Neural cell (in vitro differentiated cells): Measurements from ENCODE around the gene ASIC1. TPM values are rescaled to one million over a fixed set of nuclear protein-coding genes. Genes with fewer than 3 reads are reported as not detected.

Experiments used
- H2AFZ ChIP-seq: fragments of 200-600, 300-800 bp; sonication (generic), shearing (Covaris generic); 2 replicates; pipeline ENCODE4 v1.6.0; 2014; ENCODE audit warnings: low read depth, mild to moderate bottlenecking, antibody characterized with exemption, low read length, moderate library complexity
- H3F3A ChIP-seq: fragments of 200-600 bp; shearing (Covaris generic); 2 replicates; pipeline ENCODE4 v1.6.1; 2016; ENCODE audit warnings: mild to moderate bottlenecking, moderate library complexity, mixed read lengths, antibody characterized with exemption, low read length; ENCODE audit not compliant: insufficient read depth, poor library complexity, severe bottlenecking
- H3K27ac ChIP-seq: fragments of 200-600, 300-800 bp; sonication (generic), shearing (Covaris generic); 2 replicates; pipeline ENCODE4 v1.5.1; 2014; ENCODE audit warnings: mild to moderate bottlenecking, low read length, moderate library complexity
- H3K27me3 ChIP-seq: fragments of 300-800, 200-600 bp; sonication (generic), shearing (Covaris generic); 2 replicates; pipeline ENCODE4 v1.6.0; 2014; ENCODE audit warnings: mild to moderate bottlenecking, low read depth, low read length, moderate library complexity; ENCODE audit not compliant: insufficient read depth
- H3K36me3 ChIP-seq: fragments of 300-800, 200-600 bp; sonication (generic), shearing (Covaris generic); 2 replicates; pipeline ENCODE4 v1.5.1; 2014; ENCODE audit warnings: mild to moderate bottlenecking, antibody characterized with exemption, low read length, moderate library complexity; ENCODE audit not compliant: insufficient read depth
- H3K4me2 ChIP-seq: fragments of 300-800, 200-600 bp; sonication (generic), shearing (Covaris generic); 2 replicates; pipeline ENCODE4 v1.6.0; 2014; ENCODE audit warnings: mild to moderate bottlenecking, low read length
- H3K4me3 ChIP-seq: fragments of 300-800, 200-600 bp; sonication (generic), shearing (Covaris generic); 2 replicates; pipeline ENCODE4 v1.5.1; 2014; ENCODE audit warnings: mild to moderate bottlenecking, low read length, moderate library complexity
- H3K79me2 ChIP-seq: fragments of 200-600 bp; shearing (Covaris generic); replicated peaks from 2 replicates; pipeline ENCODE4 v1.6.0; 2014; ENCODE audit warnings: mild to moderate bottlenecking, low read length, moderate library complexity; ENCODE audit not compliant: insufficient read depth
- H3K9ac ChIP-seq: fragments of 300-800, 200-600 bp; sonication (generic), shearing (Covaris generic); 2 replicates; pipeline ENCODE4 v1.6.1; 2016; ENCODE audit warnings: mild to moderate bottlenecking, low read length, mixed read lengths
- H3K9me2 ChIP-seq: fragments of 200-600 bp; shearing (Covaris generic); 2 replicates; pipeline ENCODE4 v1.6.1; 2016; ENCODE audit warnings: mild to moderate bottlenecking, low read length, mixed read lengths; ENCODE audit not compliant: insufficient read depth
- H3K9me3 ChIP-seq: fragments of 200-600, 300-800 bp; sonication (generic), shearing (Covaris generic); 2 replicates; pipeline ENCODE4 v1.6.1; 2016; ENCODE audit warnings: mild to moderate bottlenecking, mixed run types, low read length, moderate library complexity, mixed read lengths
- H4K20me1 ChIP-seq: fragments of 200-600 bp; shearing (Covaris generic); 2 replicates; pipeline ENCODE4 v1.6.1; 2016; ENCODE audit warnings: mild to moderate bottlenecking, mixed run types; ENCODE audit not compliant: insufficient read depth
- EP300 ChIP-seq: fragments of 450-650 bp; conservative IDR thresholded peaks from 2 replicates; pipeline ENCODE4 v1.6.1; 2014; ENCODE audit warnings: antibody characterized with exemption, mild to moderate bottlenecking, moderate library complexity; ENCODE audit not compliant: poor library complexity, severe bottlenecking
- EZH2 ChIP-seq: fragments of 200-600, 300-800 bp; shearing (Covaris generic), sonication (generic); IDR thresholded peaks from 2 replicates; pipeline ENCODE4 v1.6.1; 2014; ENCODE audit warnings: antibody characterized with exemption, low read length, borderline replicate concordance, mild to moderate bottlenecking; ENCODE audit not compliant: insufficient read depth, poor library complexity, severe bottlenecking
- MXI1 ChIP-seq: fragments of 450-650 bp; conservative IDR thresholded peaks from 2 replicates; pipeline ENCODE4 v1.6.1; 2014; ENCODE audit warnings: antibody characterized with exemption, mild to moderate bottlenecking; ENCODE audit not compliant: poor library complexity, severe bottlenecking
- POLR2AphosphoS5 ChIP-seq: IDR thresholded peaks from 2 replicates; pipeline ENCODE4 v1.6.1; 2012
- RAD21 ChIP-seq: fragments of 450-650 bp; conservative IDR thresholded peaks from 2 replicates; pipeline ENCODE4 v1.6.1; 2014; ENCODE audit warnings: antibody characterized with exemption, mild to moderate bottlenecking, moderate library complexity
- SMC3 ChIP-seq: fragments of 450-650 bp; conservative IDR thresholded peaks from 2 replicates; pipeline ENCODE4 v1.6.1; 2014; ENCODE audit warnings: antibody characterized with exemption, mild to moderate bottlenecking, moderate library complexity; ENCODE audit not compliant: poor library complexity
- TAF1 ChIP-seq: IDR thresholded peaks from 2 replicates; pipeline ENCODE4 v1.6.1; 2012; ENCODE audit warnings: low read depth
- polyA plus RNA-seq: library from polyadenylated mRNA; depleted of rRNA; stranded (reverse); fragments of >200 nt; gene quantifications from 2 replicates; pipeline ENCODE4 v1.2.3, GENCODE V29; 2014
- TF ChIP-seq, protein P1 (sequence below): fragments of 450-650 bp; IDR thresholded peaks from 2 replicates; pipeline ENCODE4 v1.5.1; 2014; ENCODE audit warnings: antibody characterized with exemption, mild to moderate bottlenecking, moderate library complexity; ENCODE audit not compliant: poor library complexity, severe bottlenecking
- TF ChIP-seq, protein P2 (sequence below): IDR thresholded peaks from 2 replicates; pipeline ENCODE4 v1.6.1; 2012; ENCODE audit warnings: borderline replicate concordance

The ASIC1 gene
- polyA plus RNA-seq, 1 donor from 2014 or later: 8.0 TPM

DNA sequence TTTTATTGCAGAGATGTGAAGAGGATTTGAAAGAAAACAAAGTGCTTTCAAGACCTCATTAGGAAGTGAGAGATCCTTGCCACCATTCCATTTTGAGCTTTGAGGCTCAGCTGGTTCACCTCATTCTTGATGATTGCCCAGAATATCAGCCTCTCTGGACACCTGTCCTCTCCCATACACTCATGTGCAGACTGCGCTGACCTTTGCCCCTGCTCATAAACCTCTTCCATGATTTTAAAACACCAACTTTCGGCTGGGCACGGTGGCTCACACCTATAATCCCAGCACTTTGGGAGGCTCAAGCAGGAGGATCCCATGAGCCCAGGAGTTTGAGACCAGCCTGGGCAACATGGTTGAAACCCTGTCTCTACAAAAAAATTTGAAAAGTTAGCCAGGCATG lies 63.6 kb downstream of the ASIC1 start:
- H3K9me2 ChIP-seq: no peaks in the 10 kb centered on the region
- no peak overlapping the region for H2AFZ ChIP-seq
- H3K9ac ChIP-seq: no peak overlapping the region
- H3K79me2 ChIP-seq: no peaks in the 10 kb centered on the region
- no peaks in the 10 kb centered on the region for H3K27me3 ChIP-seq
- H4K20me1 ChIP-seq: no peaks in the 10 kb centered on the region
- H3K4me2 ChIP-seq: no peak overlapping the region
- no peak overlapping the region for H3K27ac ChIP-seq
- no peaks in the 10 kb centered on the region for H3K9me3 ChIP-seq
- TF ChIP-seq, protein P1, sequence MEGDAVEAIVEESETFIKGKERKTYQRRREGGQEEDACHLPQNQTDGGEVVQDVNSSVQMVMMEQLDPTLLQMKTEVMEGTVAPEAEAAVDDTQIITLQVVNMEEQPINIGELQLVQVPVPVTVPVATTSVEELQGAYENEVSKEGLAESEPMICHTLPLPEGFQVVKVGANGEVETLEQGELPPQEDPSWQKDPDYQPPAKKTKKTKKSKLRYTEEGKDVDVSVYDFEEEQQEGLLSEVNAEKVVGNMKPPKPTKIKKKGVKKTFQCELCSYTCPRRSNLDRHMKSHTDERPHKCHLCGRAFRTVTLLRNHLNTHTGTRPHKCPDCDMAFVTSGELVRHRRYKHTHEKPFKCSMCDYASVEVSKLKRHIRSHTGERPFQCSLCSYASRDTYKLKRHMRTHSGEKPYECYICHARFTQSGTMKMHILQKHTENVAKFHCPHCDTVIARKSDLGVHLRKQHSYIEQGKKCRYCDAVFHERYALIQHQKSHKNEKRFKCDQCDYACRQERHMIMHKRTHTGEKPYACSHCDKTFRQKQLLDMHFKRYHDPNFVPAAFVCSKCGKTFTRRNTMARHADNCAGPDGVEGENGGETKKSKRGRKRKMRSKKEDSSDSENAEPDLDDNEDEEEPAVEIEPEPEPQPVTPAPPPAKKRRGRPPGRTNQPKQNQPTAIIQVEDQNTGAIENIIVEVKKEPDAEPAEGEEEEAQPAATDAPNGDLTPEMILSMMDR: no peak
- TF ChIP-seq TAF1: no peak
- TF ChIP-seq EZH2: no peak
- TF ChIP-seq POLR2AphosphoS5: no peak
- no peak for TF ChIP-seq RAD21
- no peak for TF ChIP-seq SMC3
- TF ChIP-seq, protein P2, sequence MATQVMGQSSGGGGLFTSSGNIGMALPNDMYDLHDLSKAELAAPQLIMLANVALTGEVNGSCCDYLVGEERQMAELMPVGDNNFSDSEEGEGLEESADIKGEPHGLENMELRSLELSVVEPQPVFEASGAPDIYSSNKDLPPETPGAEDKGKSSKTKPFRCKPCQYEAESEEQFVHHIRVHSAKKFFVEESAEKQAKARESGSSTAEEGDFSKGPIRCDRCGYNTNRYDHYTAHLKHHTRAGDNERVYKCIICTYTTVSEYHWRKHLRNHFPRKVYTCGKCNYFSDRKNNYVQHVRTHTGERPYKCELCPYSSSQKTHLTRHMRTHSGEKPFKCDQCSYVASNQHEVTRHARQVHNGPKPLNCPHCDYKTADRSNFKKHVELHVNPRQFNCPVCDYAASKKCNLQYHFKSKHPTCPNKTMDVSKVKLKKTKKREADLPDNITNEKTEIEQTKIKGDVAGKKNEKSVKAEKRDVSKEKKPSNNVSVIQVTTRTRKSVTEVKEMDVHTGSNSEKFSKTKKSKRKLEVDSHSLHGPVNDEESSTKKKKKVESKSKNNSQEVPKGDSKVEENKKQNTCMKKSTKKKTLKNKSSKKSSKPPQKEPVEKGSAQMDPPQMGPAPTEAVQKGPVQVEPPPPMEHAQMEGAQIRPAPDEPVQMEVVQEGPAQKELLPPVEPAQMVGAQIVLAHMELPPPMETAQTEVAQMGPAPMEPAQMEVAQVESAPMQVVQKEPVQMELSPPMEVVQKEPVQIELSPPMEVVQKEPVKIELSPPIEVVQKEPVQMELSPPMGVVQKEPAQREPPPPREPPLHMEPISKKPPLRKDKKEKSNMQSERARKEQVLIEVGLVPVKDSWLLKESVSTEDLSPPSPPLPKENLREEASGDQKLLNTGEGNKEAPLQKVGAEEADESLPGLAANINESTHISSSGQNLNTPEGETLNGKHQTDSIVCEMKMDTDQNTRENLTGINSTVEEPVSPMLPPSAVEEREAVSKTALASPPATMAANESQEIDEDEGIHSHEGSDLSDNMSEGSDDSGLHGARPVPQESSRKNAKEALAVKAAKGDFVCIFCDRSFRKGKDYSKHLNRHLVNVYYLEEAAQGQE: no peak
- no peak for TF ChIP-seq EP300
- no peak for TF ChIP-seq MXI1
- no peaks in the 10 kb centered on the region for H3K36me3 ChIP-seq
- H3F3A ChIP-seq: no peaks in the 10 kb centered on the region
- no peak overlapping the region for H3K4me3 ChIP-seq

DNA sequence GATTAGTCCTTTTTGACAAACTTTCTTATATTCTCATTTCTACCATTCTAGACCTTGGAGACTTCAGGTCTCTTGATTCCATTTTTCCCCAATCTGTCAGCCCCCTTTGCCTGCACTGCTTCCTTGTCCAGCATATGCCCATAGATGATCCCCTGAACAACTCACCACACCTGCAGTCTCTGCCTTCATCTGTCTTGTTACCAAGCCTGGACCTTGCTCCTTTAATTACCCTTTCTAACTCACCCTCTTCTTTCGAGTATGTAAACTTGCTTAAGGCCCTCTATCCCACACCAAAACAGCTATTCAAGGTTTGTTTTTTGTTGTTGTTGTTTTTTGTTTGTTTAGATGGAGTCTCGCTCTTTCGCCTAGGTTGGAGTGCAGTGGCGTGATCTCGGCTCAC lies 64.2 kb downstream of the ASIC1 start:
- no peaks in the 10 kb centered on the region for H3K9me3 ChIP-seq
- H3K9me2 ChIP-seq: no peaks in the 10 kb centered on the region
- H3K9ac ChIP-seq: no peak overlapping the region
- no peaks in the 10 kb centered on the region for H4K20me1 ChIP-seq
- H3K79me2 ChIP-seq: no peaks in the 10 kb centered on the region
- TF ChIP-seq EZH2 (no peak), SMC3 (no peak), EP300 (no peak), POLR2AphosphoS5 (no peak), TAF1 (no peak), MXI1 (no peak), RAD21 (no peak)
- TF ChIP-seq, protein P1: no peak
- TF ChIP-seq, protein P2: no peak
- no peaks in the 10 kb centered on the region for H3K36me3 ChIP-seq
- no peak overlapping the region for H2AFZ ChIP-seq
- no peak overlapping the region for H3K4me3 ChIP-seq
- no peaks in the 10 kb centered on the region for H3F3A ChIP-seq
- H3K4me2 ChIP-seq: no peak overlapping the region
- H3K27ac ChIP-seq: no peak overlapping the region
- no peaks in the 10 kb centered on the region for H3K27me3 ChIP-seq
